HAP-1 (cell line): ENCODE data around the gene HOXA13.

Experiments used
- DNase-seq, 2 experiments: peaks; one replicate each; pipeline ENCODE4 v3.0.0-alpha.2; 2016 to 2020; ENCODE audit warnings: low spot score in 2 of 2
- H3K27me3 ChIP-seq: fragments of 250-450 bp; sonication (Bioruptor Pico); 2 replicates; pipeline ENCODE4 v1.5.1; 2020; ENCODE audit warnings: low read depth, mild to moderate bottlenecking, moderate library complexity
- H3K36me3 ChIP-seq: fragments of 250-450 bp; sonication (Bioruptor Pico); replicated peaks from 2 replicates; pipeline ENCODE4 v1.5.1; 2020; ENCODE audit warnings: mild to moderate bottlenecking
- H3K4me1 ChIP-seq: fragments of 250-450 bp; sonication (Bioruptor Pico); 2 replicates; pipeline ENCODE4 v1.5.1; 2020; ENCODE audit warnings: mild to moderate bottlenecking
- H3K4me3 ChIP-seq: fragments of 250-450 bp; sonication (Bioruptor Pico); 2 replicates; pipeline ENCODE4 v1.5.1; 2020; ENCODE audit warnings: mild to moderate bottlenecking, moderate library complexity
- H3K9me3 ChIP-seq: fragments of 250-450 bp; sonication (Bioruptor Pico); 2 replicates; pipeline ENCODE4 v1.5.1; 2020; ENCODE audit warnings: mild to moderate bottlenecking, moderate library complexity
- in situ Hi-C: fragments of 300-500 bp; cut with MboI; formaldehyde crosslinking; loops from 3 replicates; pipeline ENCODE4 v1.14.3; 2020; ENCODE audit warnings: low sequenced_read_pairs, inconsistent platforms, mixed read lengths

Gene HOXA13

GRCh38 chr7:27160145-27160545 is 39.7 kb downstream of the HOXA13 start:
- H3K36me3 ChIP-seq, result peaks cover 30% of the 10 kb centered on the region
- in situ Hi-C loops, result loop anchor here (25.0 kb wide), 1 partner anchor 948 kb away; the partner anchor contains the start of genes CBX3 and HNRNPA2B1
- peaks cover 30% of the 10 kb centered on the region for H3K4me1 ChIP-seq
- no peaks in the 10 kb centered on the region for H3K9me3 ChIP-seq
- peak overlapping the region; percentile 70 for H3K4me3 ChIP-seq
- no peaks in the 10 kb centered on the region for H3K27me3 ChIP-seq
- DNase-seq, result peak in 1 of 2 experiments; percentile 57

GRCh38 chr7:27159266-27160144 is 40.4 kb downstream of the HOXA13 start:
- Histone ChIP-seq H3K4me3 (peak overlapping the region; percentile 70), H3K36me3 (peaks cover 32% of the 10 kb centered on the region), H3K9me3 (no peaks in the 10 kb centered on the region), H3K27me3 (no peaks in the 10 kb centered on the region), H3K4me1 (peaks cover 34% of the 10 kb centered on the region)
- DNase-seq, result peak in 1 of 2 experiments; percentile 65
- in situ Hi-C loops, result loop anchor here (5.0 to 25.0 kb wide), 4 partner anchors 302 to 1302 kb away; partner anchors contain the start of genes CBX3 and HNRNPA2B1

- H3K4me3 ChIP-seq, result peak overlapping the region; percentile 70
- peaks cover 27% of the 10 kb centered on the region for H3K36me3 ChIP-seq
- H3K27me3 ChIP-seq, result no peaks in the 10 kb centered on the region
- peak in 1 of 2 experiments; percentile 61 for DNase-seq
- peaks cover 34% of the 10 kb centered on the region for H3K4me1 ChIP-seq
- no peaks in the 10 kb centered on the region for H3K9me3 ChIP-seq
- in situ Hi-C loops, result loop anchor here (5.0 to 25.0 kb wide), 4 partner anchors 301 to 1301 kb away; partner anchors contain the start of genes CBX3 and HNRNPA2B1
Observed at GRCh38 chr7:27158436-27159265, 41.2 kb downstream of the HOXA13 start.

- Histone ChIP-seq H3K9me3 (no peaks in the 10 kb centered on the region), H3K36me3 (peaks cover 19% of the 10 kb centered on the region), H3K4me1 (peaks cover 41% of the 10 kb centered on the region), H3K27me3 (no peaks in the 10 kb centered on the region), H3K4me3 (peak overlapping the region; percentile 70)
- peak in 1 of 2 experiments; percentile 72 for DNase-seq
- in situ Hi-C loops, result loop anchor here (5.0 to 25.0 kb wide), 4 partner anchors 301 to 1301 kb away; partner anchors contain the start of genes CBX3 and HNRNPA2B1
Observed at GRCh38 chr7:27157702-27158431, 42.0 kb downstream of the HOXA13 start.

- in situ Hi-C loops, result loop anchor here (5.0 to 25.0 kb wide), 4 partner anchors 300 to 1300 kb away; partner anchors contain the start of genes CBX3 and HNRNPA2B1
- Histone ChIP-seq H3K27me3 (no peaks in the 10 kb centered on the region), H3K9me3 (no peaks in the 10 kb centered on the region), H3K4me1 (peaks cover 44% of the 10 kb centered on the region), H3K4me3 (peak overlapping the region; percentile 70), H3K36me3 (peaks cover 11% of the 10 kb centered on the region)
- peak in 1 of 2 experiments; percentile 45 for DNase-seq
Observed at GRCh38 chr7:27156916-27157701, 42.8 kb downstream of the HOXA13 start.

GRCh38 chr7:27156508-27156898 is 43.4 kb downstream of the HOXA13 start, which contains the start of gene HOXA7:
HOXA7 (minus strand) TSS chr7:27156675; CDS start chr7:27156545, 130 bp downstream.
- H3K9me3 ChIP-seq, result no peaks in the 10 kb centered on the region
- in situ Hi-C loops, result loop anchor here (5.0 to 25.0 kb wide), 4 partner anchors 299 to 1299 kb away; partner anchors contain the start of genes CBX3 and HNRNPA2B1

GRCh38 chr7:27155816-27156507 is 43.9 kb downstream of the HOXA13 start:
- H3K9me3 ChIP-seq, result no peaks in the 10 kb centered on the region
- in situ Hi-C loops, result loop anchor here (5.0 to 25.0 kb wide), 4 partner anchors 299 to 1299 kb away; partner anchors contain the start of genes CBX3 and HNRNPA2B1
- H3K36me3 ChIP-seq, result peaks cover 7% of the 10 kb centered on the region
- peak in 1 of 2 experiments; percentile 67 for DNase-seq
- peak overlapping the region; percentile 70 for H3K4me3 ChIP-seq
- no peaks in the 10 kb centered on the region for H3K27me3 ChIP-seq
- H3K4me1 ChIP-seq, result peaks cover 44% of the 10 kb centered on the region

More at GRCh38 chr7:27156508-27156898, 43.4 kb downstream of the HOXA13 start, which contains the start of gene HOXA7:
- Histone ChIP-seq H3K4me1 (peaks cover 44% of the 10 kb centered on the region), H3K36me3 (peaks cover 7% of the 10 kb centered on the region), H3K27me3 (no peaks in the 10 kb centered on the region), H3K4me3 (peak within 1 kb of the TSS; percentile 70)
- DNase-seq, result peak; percentile 87 to 93

GRCh38 chr7:27154901-27155815 is 44.7 kb downstream of the HOXA13 start:
- in situ Hi-C loops, result loop anchor here (5.0 to 25.0 kb wide), 4 partner anchors 298 to 1298 kb away; partner anchors contain the start of genes CBX3 and HNRNPA2B1
- Histone ChIP-seq H3K36me3 (peaks cover 7% of the 10 kb centered on the region), H3K4me1 (peaks cover 44% of the 10 kb centered on the region), H3K4me3 (peak overlapping the region; percentile 70), H3K27me3 (no peaks in the 10 kb centered on the region), H3K9me3 (no peaks in the 10 kb centered on the region)
- DNase-seq, result peak in 1 of 2 experiments; percentile 67

GRCh38 chr7:27154369-27154768 is 45.5 kb downstream of the HOXA13 start:
- in situ Hi-C loops, result loop anchor here (25.0 kb wide), 1 partner anchor 942 kb away; the partner anchor contains the start of genes CBX3 and HNRNPA2B1

GRCh38 chr7:27153526-27153925 is 46.4 kb downstream of the HOXA13 start:
- no peaks in the 10 kb centered on the region for H3K9me3 ChIP-seq
- no peaks in the 10 kb centered on the region for H3K27me3 ChIP-seq
- H3K4me3 ChIP-seq, result no peak overlapping the region
- peaks cover 7% of the 10 kb centered on the region for H3K36me3 ChIP-seq
- peak in 1 of 2 experiments; percentile 4 for DNase-seq
- peaks cover 34% of the 10 kb centered on the region for H3K4me1 ChIP-seq
- in situ Hi-C loops, result loop anchor here (25.0 kb wide), 1 partner anchor 941 kb away; the partner anchor contains the start of genes CBX3 and HNRNPA2B1

More at GRCh38 chr7:27154369-27154768, 45.5 kb downstream of the HOXA13 start:
- no peaks in the 10 kb centered on the region for H3K9me3 ChIP-seq
- peaks cover 37% of the 10 kb centered on the region for H3K4me1 ChIP-seq
- no peak overlapping the region; the same call in 1 of the 2 replicates for H3K4me3 ChIP-seq
- no peak for DNase-seq
- peaks cover 7% of the 10 kb centered on the region for H3K36me3 ChIP-seq
- no peaks in the 10 kb centered on the region for H3K27me3 ChIP-seq
